Panc1 (cell line): ENCODE measurements around the gene METTL6. TPM values are rescaled to one million over a fixed set of nuclear protein-coding genes. Genes with fewer than 3 reads are reported as not detected.
A peak's percentile ranks its signal among the peaks of the same experiment; 100 is the strongest.

ENCODE experiments used
- ATAC-seq: fragments of 200-7000 bp; cut with Tn5 transposase; 2 replicates; pipeline ENCODE4 v1.9.1; 2020; ENCODE audit warnings: mild to moderate bottlenecking, moderate library complexity
- BruUV-seq: library from RNA; stranded (reverse); fragments of 400-500 nt; replicated peaks from 2 replicates; lab custom pipeline; 2021; lab: Mats Ljungman, UMichigan
- CTCF ChIA-PET: fragments of 300-600 bp; sonication (Branson Sonifier 250); formaldehyde crosslinking; loops from one replicate; lab custom pipeline; 2022; ENCODE audit warnings: antibody characterized with exemption; lab: Charles Lee
- POLR2A ChIA-PET: fragments of 300-600 bp; sonication (Branson Sonifier 250); formaldehyde crosslinking; loops from one replicate; lab custom pipeline; 2022; ENCODE audit warnings: antibody characterized with exemption; lab: Charles Lee
- DNase-seq: peaks from one replicate; pipeline ENCODE4 v3.0.0-alpha.2; 2010; ENCODE audit warnings: low read depth, low spot score
- H3K27ac ChIP-seq: 2 replicates; pipeline ENCODE4 v1.5.1; 2011; ENCODE audit warnings: mild to moderate bottlenecking, low read length, inconsistent platforms
- H3K27me3 ChIP-seq: fragments of 200-500 bp; sonication (Bioruptor generic); 2 replicates; pipeline ENCODE4 v1.6.0; 2014; ENCODE audit warnings: low read length, inconsistent platforms; ENCODE audit not compliant: control insufficient read depth, insufficient read depth
- H3K36me3 ChIP-seq: fragments of 200-500 bp; sonication (Bioruptor generic); 2 replicates; pipeline ENCODE4 v1.5.1; 2014; ENCODE audit warnings: inconsistent platforms, mild to moderate bottlenecking, low read length, moderate library complexity; ENCODE audit not compliant: control insufficient read depth, insufficient read depth
- H3K4me1 ChIP-seq: 2 replicates; pipeline ENCODE4 v1.5.1; 2011; ENCODE audit warnings: inconsistent platforms, mild to moderate bottlenecking, low read length, moderate library complexity; ENCODE audit not compliant: control insufficient read depth, insufficient read depth
- H3K4me3 ChIP-seq, 2 experiments: 2 replicates each; pipeline ENCODE4 v1.5.1; 2011 to 2012; ENCODE audit warnings: low read depth in 2 of 2, low read length in 2 of 2, mild to moderate bottlenecking in 2 of 2, inconsistent platforms in 1 of 2, moderate library complexity in 1 of 2
- H3K9me3 ChIP-seq: fragments of 200-500 bp; sonication (Bioruptor generic); 2 replicates; pipeline ENCODE4 v1.5.1; 2014; ENCODE audit warnings: low read depth, mild to moderate bottlenecking, inconsistent platforms, low read length, moderate library complexity; ENCODE audit not compliant: control insufficient read depth, insufficient read depth
- POLR2AphosphoS5 ChIP-seq: IDR thresholded peaks from 2 replicates; pipeline ENCODE4 v1.6.1; 2012; ENCODE audit warnings: mild to moderate bottlenecking, low read depth, low read length, moderate library complexity
- SIN3A ChIP-seq: IDR thresholded peaks from 2 replicates; pipeline ENCODE4 v1.6.1; 2012; ENCODE audit warnings: low read depth, mild to moderate bottlenecking, low read length, moderate library complexity, borderline replicate concordance; ENCODE audit not compliant: insufficient read depth
- TCF7L2 ChIP-seq: IDR thresholded peaks from 2 replicates; pipeline ENCODE4 v1.6.1; 2011; ENCODE audit warnings: mild to moderate bottlenecking, low read depth, low read length, inconsistent platforms
- in situ Hi-C: cut with HindIII; loops from 2 replicates; pipeline ENCODE4 v1.10.0; 2016; ENCODE audit warnings: low sequenced_read_pairs, low pct_unique_long_range_greater_than_20kb
- intact Hi-C: fragments of 100-400 bp; cut with micrococcal nuclease; formaldehyde crosslinking; loops from one replicate; pipeline ENCODE4 v1.10.0; 2022; ENCODE audit not compliant: unreplicated experiment
- total RNA-seq: library from RNA; stranded (reverse); gene quantifications from one replicate; pipeline ENCODE4 v1.2.1, GENCODE V29; 2021; ENCODE audit not compliant: unreplicated experiment
- TF ChIP-seq, protein P1 (sequence below), 2 experiments: IDR thresholded peaks; 2 replicates each; pipeline ENCODE4 v1.6.1; 2011 to 2012; ENCODE audit warnings: low read depth in 2 of 2, control low read depth in 1 of 2, low read length in 1 of 2, mild to moderate bottlenecking in 1 of 2, moderate library complexity in 1 of 2; ENCODE audit not compliant: insufficient read depth in 1 of 2
- TF ChIP-seq, protein P2 (sequence below): fragments of 450-650 bp; IDR thresholded peaks from 2 replicates; pipeline ENCODE4 v1.5.1; 2017; ENCODE audit warnings: mild to moderate bottlenecking

METTL6 gene
- total RNA-seq, 1 experiment from 2014 or later = 16.5 TPM

DNA sequence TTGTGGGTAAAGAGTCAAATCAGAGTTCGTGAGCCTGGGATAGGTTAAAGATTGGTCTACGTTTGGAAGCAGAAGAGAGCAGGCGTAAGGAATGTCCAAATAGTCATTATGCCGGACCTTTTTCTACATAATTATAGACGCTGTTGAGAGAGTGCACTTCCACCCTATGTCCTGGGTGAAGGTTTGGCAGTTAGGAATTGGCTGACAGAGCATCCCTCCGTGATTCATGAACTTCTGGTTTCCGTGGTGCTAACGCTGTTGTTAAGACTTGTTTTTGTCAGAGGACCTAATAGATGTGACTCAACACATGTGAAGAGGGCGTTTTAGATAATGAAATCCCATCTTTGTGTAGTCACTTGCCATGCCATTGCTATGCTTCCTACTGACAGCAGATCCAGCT, 1.2 kb upstream of the METTL6 start:
- Histone ChIP-seq H3K27ac (peak overlapping the region; percentile 88), H3K4me3 (peak overlapping the region; percentile 89 to 90), H3K9me3 (no peaks in the 10 kb centered on the region), H3K4me1 (peaks cover 8% of the 10 kb centered on the region), H3K36me3 (peaks cover 19% of the 10 kb centered on the region), H3K27me3 (no peaks in the 10 kb centered on the region)
- ATAC-seq (no peak), DNase-seq (no peak)
- TF ChIP-seq POLR2AphosphoS5 = no peak
- TF ChIP-seq, protein P1, sequence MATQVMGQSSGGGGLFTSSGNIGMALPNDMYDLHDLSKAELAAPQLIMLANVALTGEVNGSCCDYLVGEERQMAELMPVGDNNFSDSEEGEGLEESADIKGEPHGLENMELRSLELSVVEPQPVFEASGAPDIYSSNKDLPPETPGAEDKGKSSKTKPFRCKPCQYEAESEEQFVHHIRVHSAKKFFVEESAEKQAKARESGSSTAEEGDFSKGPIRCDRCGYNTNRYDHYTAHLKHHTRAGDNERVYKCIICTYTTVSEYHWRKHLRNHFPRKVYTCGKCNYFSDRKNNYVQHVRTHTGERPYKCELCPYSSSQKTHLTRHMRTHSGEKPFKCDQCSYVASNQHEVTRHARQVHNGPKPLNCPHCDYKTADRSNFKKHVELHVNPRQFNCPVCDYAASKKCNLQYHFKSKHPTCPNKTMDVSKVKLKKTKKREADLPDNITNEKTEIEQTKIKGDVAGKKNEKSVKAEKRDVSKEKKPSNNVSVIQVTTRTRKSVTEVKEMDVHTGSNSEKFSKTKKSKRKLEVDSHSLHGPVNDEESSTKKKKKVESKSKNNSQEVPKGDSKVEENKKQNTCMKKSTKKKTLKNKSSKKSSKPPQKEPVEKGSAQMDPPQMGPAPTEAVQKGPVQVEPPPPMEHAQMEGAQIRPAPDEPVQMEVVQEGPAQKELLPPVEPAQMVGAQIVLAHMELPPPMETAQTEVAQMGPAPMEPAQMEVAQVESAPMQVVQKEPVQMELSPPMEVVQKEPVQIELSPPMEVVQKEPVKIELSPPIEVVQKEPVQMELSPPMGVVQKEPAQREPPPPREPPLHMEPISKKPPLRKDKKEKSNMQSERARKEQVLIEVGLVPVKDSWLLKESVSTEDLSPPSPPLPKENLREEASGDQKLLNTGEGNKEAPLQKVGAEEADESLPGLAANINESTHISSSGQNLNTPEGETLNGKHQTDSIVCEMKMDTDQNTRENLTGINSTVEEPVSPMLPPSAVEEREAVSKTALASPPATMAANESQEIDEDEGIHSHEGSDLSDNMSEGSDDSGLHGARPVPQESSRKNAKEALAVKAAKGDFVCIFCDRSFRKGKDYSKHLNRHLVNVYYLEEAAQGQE (IDR thresholded peaks at IDR 0.05; ENCODE audit: insufficient read depth in 1 of 2, low read depth in 2 of 2, low read length in 1 of 2) = no peak
- TF ChIP-seq TCF7L2 = no peak
- TF ChIP-seq, protein P2, sequence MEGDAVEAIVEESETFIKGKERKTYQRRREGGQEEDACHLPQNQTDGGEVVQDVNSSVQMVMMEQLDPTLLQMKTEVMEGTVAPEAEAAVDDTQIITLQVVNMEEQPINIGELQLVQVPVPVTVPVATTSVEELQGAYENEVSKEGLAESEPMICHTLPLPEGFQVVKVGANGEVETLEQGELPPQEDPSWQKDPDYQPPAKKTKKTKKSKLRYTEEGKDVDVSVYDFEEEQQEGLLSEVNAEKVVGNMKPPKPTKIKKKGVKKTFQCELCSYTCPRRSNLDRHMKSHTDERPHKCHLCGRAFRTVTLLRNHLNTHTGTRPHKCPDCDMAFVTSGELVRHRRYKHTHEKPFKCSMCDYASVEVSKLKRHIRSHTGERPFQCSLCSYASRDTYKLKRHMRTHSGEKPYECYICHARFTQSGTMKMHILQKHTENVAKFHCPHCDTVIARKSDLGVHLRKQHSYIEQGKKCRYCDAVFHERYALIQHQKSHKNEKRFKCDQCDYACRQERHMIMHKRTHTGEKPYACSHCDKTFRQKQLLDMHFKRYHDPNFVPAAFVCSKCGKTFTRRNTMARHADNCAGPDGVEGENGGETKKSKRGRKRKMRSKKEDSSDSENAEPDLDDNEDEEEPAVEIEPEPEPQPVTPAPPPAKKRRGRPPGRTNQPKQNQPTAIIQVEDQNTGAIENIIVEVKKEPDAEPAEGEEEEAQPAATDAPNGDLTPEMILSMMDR = no peak
- no peak for TF ChIP-seq SIN3A
- CTCF ChIA-PET = no interaction called here
- POLR2A ChIA-PET = no interaction called here
- intact Hi-C loops (no loop called here), in situ Hi-C loops (no loop called here)
- TSS peak; percentile 57 for BruUV-seq

DNA sequence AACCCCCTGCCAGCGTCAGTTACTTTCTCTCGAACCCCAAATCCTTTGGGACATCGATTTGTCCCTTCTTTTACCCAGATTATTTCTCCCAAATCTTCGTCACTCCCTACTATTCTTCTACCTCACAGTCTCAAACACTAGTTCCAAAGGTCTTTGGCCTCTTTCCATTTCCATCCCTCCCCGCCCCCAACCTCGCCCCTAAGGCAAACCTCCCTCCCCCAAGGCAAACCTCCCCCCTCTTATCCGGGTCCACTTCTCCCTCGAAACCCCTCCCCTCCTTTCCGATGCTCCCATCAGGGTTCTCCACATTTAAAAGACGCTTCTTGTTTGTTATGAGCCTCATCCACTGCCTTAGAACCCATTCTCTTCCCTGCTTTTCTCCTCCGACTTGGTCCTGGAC, 637 bp upstream of the METTL6 start:
- TF ChIP-seq TCF7L2 = no peak
- TF ChIP-seq POLR2AphosphoS5 = no peak
- TF ChIP-seq SIN3A = no peak
- TF ChIP-seq, protein P1 (IDR thresholded peaks at IDR 0.05; ENCODE audit: insufficient read depth in 1 of 2, low read depth in 2 of 2, low read length in 1 of 2) = no peak
- TF ChIP-seq, protein P2 = no peak
- ATAC-seq (no peak), DNase-seq (no peak)
- intact Hi-C loops (no loop called here), in situ Hi-C loops (no loop called here)
- BruUV-seq = no TSS peak
- H3K36me3 ChIP-seq = peaks cover 19% of the 10 kb centered on the region
- peak overlapping the region; percentile 88 for H3K27ac ChIP-seq
- peaks cover 8% of the 10 kb centered on the region for H3K4me1 ChIP-seq
- ChIA-PET CTCF (no interaction called here), POLR2A (no interaction called here)
- peak overlapping the region; percentile 89 to 90 for H3K4me3 ChIP-seq
- H3K9me3 ChIP-seq = no peaks in the 10 kb centered on the region
- H3K27me3 ChIP-seq = no peaks in the 10 kb centered on the region
